Fibroblast of lung (primary cell): ENCODE measurements around the gene PRR5L. TPM values are rescaled to one million over a fixed set of nuclear protein-coding genes. Genes with fewer than 3 reads are reported as not detected.

Experiments used
- DNase-seq, 2 donors: peaks; one replicate each; pipeline versions ENCODE4 v3.0.0 to v3.0.0-alpha.2; 2010; ENCODE audit warnings: low read depth in 2 of 2
- H2AFZ ChIP-seq: 2 replicates; pipeline ENCODE4 v1.5.1; 2012; ENCODE audit warnings: low read length, control low read depth, inconsistent platforms
- H3K27ac ChIP-seq: 2 replicates; pipeline ENCODE4 v1.5.1; 2011; ENCODE audit warnings: low read length, control low read depth; ENCODE audit not compliant: insufficient read depth
- H3K27me3 ChIP-seq: 2 replicates; pipeline ENCODE4 v1.5.1; 2011; ENCODE audit warnings: mild to moderate bottlenecking, low read length; ENCODE audit not compliant: control insufficient read depth, insufficient read depth
- H3K36me3 ChIP-seq: 2 replicates; pipeline ENCODE4 v1.5.1; 2011; ENCODE audit warnings: low read length; ENCODE audit not compliant: control insufficient read depth, insufficient read depth
- H3K4me1 ChIP-seq: 2 replicates; pipeline ENCODE4 v1.5.1; 2011; ENCODE audit warnings: low read length; ENCODE audit not compliant: control insufficient read depth, insufficient read depth; ENCODE audit errors: extremely low read depth
- H3K4me2 ChIP-seq: 2 replicates; pipeline ENCODE4 v1.5.1; 2011; ENCODE audit warnings: low read length, control low read depth; ENCODE audit not compliant: insufficient read depth; ENCODE audit errors: extremely low read depth
- H3K4me3 ChIP-seq, 4 experiments: fragments of 200-600 bp in 1 of 4; sonication (generic) in 1 of 4; replicated peaks in 1 of 4; 2 replicates each; pipeline ENCODE4 v1.5.1; 2011 to 2016; ENCODE audit warnings: low read length in 4 of 4, low read depth in 3 of 4, mild to moderate bottlenecking in 3 of 4, control low read depth in 2 of 4, inconsistent platforms in 1 of 4, mixed read lengths in 1 of 4; ENCODE audit not compliant: insufficient read depth in 1 of 4; ENCODE audit errors: control extremely low read depth in 1 of 4
- H3K79me2 ChIP-seq: 2 replicates; pipeline ENCODE4 v1.5.1; 2012; ENCODE audit warnings: mild to moderate bottlenecking, low read length, inconsistent platforms; ENCODE audit not compliant: control insufficient read depth, insufficient read depth
- H3K9ac ChIP-seq: 2 replicates; pipeline ENCODE4 v1.5.1; 2011; ENCODE audit warnings: mild to moderate bottlenecking, low read length, control low read depth; ENCODE audit not compliant: insufficient read depth
- H3K9me3 ChIP-seq: 2 replicates; pipeline ENCODE4 v1.5.1; 2012; ENCODE audit warnings: low read depth, low read length; ENCODE audit not compliant: control insufficient read depth, insufficient read depth
- H4K20me1 ChIP-seq: 2 replicates; pipeline ENCODE4 v1.5.1; 2011; ENCODE audit warnings: low read length; ENCODE audit not compliant: control insufficient read depth, insufficient read depth; ENCODE audit errors: extremely low read depth
- CTCF ChIP-seq, 2 donors: IDR thresholded peaks in 1 of 2; conservative IDR thresholded peaks in 1 of 2; 1 replicate in 1 of 2; 2 replicates in 1 of 2; pipeline ENCODE4 v1.5.1; 2011 to 2012; ENCODE audit warnings: low read length in 2 of 2, control low read depth in 1 of 2, inconsistent platforms in 1 of 2, low read depth in 1 of 2, mild to moderate bottlenecking in 1 of 2
- EZH2 ChIP-seq: IDR thresholded peaks from 2 replicates; pipeline ENCODE4 v1.5.1; 2012; ENCODE audit warnings: low read length, control low read depth, mild to moderate bottlenecking; ENCODE audit errors: missing control alignments
- polyA plus RNA-seq, 2 donors: library from polyadenylated mRNA; depleted of rRNA in 1 of 2; stranded (reverse) in 1 of 2; unstranded in 1 of 2; fragments of >200 nt; gene quantifications; 2 replicates each; pipeline ENCODE4 v1.2.1, GENCODE V29; 2011 to 2012; ENCODE audit warnings: missing spikeins in 1 of 2
- total RNA-seq: library from RNA; depleted of rRNA; stranded (reverse); fragments of >200 nt; gene quantifications from 2 replicates; pipeline ENCODE4 v1.2.1, GENCODE V29; 2014

The PRR5L gene
- total and polyA plus RNA-seq, 2 donors (not counting 1 experiment from before 2014, with no cell fraction given): 2.8 to 6.3 TPM

- Histone ChIP-seq H3K9me3 (no peaks in the 10 kb centered on the region), H3K27ac (no peak overlapping the region), H3K4me1 (no peaks in the 10 kb centered on the region), H3K27me3 (no peaks in the 10 kb centered on the region), H2AFZ (no peak overlapping the region), H3K9ac (no peak overlapping the region), H3K79me2 (no peaks in the 10 kb centered on the region), H3K4me3 (no peak overlapping the region), H3K36me3 (no peaks in the 10 kb centered on the region), H4K20me1 (no peaks in the 10 kb centered on the region), H3K4me2 (no peak overlapping the region)
- TF ChIP-seq CTCF (conservative IDR thresholded peaks at IDR 0.05 in 1 of 2, IDR thresholded peaks at IDR 0.05 in 1 of 2; ENCODE audit: low read depth in 1 of 2, low read length in 2 of 2) (no peak), EZH2 (no peak)
- no peak for DNase-seq
These were observed 64.8 kb downstream of the PRR5L start for GRCh38 chr11:36360826-36361415.

GRCh38 chr11:36361472-36361871, 65.4 kb downstream of the PRR5L start:
- Histone ChIP-seq H3K4me3 (peak overlapping the region in 2 of 4 experiments; percentile 17 to 29), H3K36me3 (no peaks in the 10 kb centered on the region), H4K20me1 (no peaks in the 10 kb centered on the region), H3K4me2 (peak overlapping the region; percentile 62), H3K9me3 (no peaks in the 10 kb centered on the region), H2AFZ (no peak overlapping the region), H3K4me1 (no peaks in the 10 kb centered on the region), H3K27me3 (no peaks in the 10 kb centered on the region), H3K9ac (no peak overlapping the region), H3K27ac (peak overlapping the region; percentile 37), H3K79me2 (no peaks in the 10 kb centered on the region)
- no peak for TF ChIP-seq EZH2
- no peak for TF ChIP-seq CTCF (conservative IDR thresholded peaks at IDR 0.05 in 1 of 2, IDR thresholded peaks at IDR 0.05 in 1 of 2; ENCODE audit: low read depth in 1 of 2, low read length in 2 of 2)
- DNase-seq: peak in 1 of 2 donors; percentile 63

DNA sequence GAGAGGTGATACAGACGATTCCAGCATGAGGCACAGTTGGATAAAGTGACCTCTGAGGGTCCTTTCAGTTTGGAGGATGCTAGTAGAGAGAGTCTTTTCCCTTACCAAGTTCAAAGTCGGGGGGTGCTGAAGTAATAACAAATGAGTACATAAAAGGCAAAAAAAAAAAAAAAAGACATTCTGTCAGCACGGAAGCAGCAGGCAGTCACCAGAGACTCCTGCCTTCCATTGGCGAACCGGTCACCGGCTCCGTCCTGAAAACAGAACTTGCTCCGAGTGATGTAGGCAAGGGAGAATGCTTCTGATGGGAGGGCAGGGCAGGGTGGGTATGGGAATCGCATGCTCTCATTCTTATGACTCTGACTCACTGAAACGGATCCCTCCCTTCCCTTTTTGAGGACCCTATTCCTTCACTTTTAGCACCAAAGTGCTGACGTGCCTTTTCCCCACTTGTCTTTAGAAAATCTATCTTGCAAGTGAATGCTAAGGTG, 65.9 kb downstream of the PRR5L start:
- no peak for TF ChIP-seq CTCF (conservative IDR thresholded peaks at IDR 0.05 in 1 of 2, IDR thresholded peaks at IDR 0.05 in 1 of 2; ENCODE audit: low read depth in 1 of 2, low read length in 2 of 2)
- Histone ChIP-seq H3K4me1 (no peaks in the 10 kb centered on the region), H3K4me3 (peak overlapping the region in 2 of 4 experiments; percentile 17 to 29), H3K9ac (no peak overlapping the region), H3K9me3 (no peaks in the 10 kb centered on the region), H4K20me1 (no peaks in the 10 kb centered on the region), H3K4me2 (peak overlapping the region; percentile 62), H2AFZ (no peak overlapping the region), H3K79me2 (no peaks in the 10 kb centered on the region), H3K27me3 (no peaks in the 10 kb centered on the region), H3K27ac (peak overlapping the region; percentile 37), H3K36me3 (no peaks in the 10 kb centered on the region)
- DNase-seq: peak; percentile 77 to 98
